ENCODE measurements around the gene TNFSF18.

DNA sequence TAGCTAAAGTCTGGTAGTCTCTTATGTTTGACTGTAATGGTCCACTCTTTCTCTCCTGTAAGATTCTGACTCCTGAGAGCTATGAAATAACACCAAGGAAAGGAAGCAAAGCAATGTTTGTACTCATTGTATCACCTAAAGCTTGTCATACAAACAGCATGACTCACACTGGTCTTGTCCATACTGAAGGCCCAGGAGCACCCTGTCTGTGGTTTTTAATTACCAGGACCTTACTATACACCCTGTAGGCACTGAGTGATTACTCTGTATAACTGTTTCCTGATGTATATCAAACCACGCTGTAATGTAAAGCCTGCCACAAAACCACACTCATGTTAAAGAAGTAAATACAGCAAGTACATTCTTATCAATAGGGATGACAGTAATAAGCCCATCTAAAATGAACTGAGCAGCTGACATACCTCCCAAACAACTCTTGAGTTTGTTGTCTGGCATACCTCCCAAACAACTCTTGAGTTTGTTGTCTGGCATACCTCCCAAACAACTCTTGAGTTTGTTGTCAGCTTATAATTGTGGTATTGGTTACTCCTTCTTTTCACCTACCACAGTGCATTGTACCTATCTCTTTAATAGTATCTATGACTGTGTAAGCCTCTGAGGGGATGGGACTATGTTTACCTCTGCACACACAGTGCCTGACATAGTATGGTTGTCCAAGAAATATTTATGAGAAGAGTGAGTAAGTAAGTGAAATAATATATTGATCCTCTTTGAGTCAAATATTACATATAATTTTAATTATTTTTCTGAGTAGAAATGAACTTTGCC is 11.6 kb upstream of the TNFSF18 start:
- TF ChIP-seq GABPA (IDR thresholded peaks at IDR 0.05; ENCODE audit: low read depth): no peak
- TF ChIP-seq, protein P1, sequence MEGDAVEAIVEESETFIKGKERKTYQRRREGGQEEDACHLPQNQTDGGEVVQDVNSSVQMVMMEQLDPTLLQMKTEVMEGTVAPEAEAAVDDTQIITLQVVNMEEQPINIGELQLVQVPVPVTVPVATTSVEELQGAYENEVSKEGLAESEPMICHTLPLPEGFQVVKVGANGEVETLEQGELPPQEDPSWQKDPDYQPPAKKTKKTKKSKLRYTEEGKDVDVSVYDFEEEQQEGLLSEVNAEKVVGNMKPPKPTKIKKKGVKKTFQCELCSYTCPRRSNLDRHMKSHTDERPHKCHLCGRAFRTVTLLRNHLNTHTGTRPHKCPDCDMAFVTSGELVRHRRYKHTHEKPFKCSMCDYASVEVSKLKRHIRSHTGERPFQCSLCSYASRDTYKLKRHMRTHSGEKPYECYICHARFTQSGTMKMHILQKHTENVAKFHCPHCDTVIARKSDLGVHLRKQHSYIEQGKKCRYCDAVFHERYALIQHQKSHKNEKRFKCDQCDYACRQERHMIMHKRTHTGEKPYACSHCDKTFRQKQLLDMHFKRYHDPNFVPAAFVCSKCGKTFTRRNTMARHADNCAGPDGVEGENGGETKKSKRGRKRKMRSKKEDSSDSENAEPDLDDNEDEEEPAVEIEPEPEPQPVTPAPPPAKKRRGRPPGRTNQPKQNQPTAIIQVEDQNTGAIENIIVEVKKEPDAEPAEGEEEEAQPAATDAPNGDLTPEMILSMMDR (IDR thresholded peaks at IDR 0.05; ENCODE audit: insufficient read depth, low read length): no peak
- TF ChIP-seq POLR2AphosphoS5 (IDR thresholded peaks at IDR 0.05; ENCODE audit: low read depth): no peak

Measured in HL-60 (cell line).